Neural cell (in vitro differentiated cells): ENCODE measurements around the gene ENPP7.

Experiments used
- EP300 ChIP-seq: fragments of 450-650 bp; conservative IDR thresholded peaks from 2 replicates; pipeline ENCODE4 v1.6.1; 2014; ENCODE audit warnings: antibody characterized with exemption, mild to moderate bottlenecking, moderate library complexity; ENCODE audit not compliant: poor library complexity, severe bottlenecking
- EZH2 ChIP-seq: fragments of 200-600, 300-800 bp; shearing (Covaris generic), sonication (generic); IDR thresholded peaks from 2 replicates; pipeline ENCODE4 v1.6.1; 2014; ENCODE audit warnings: antibody characterized with exemption, low read length, borderline replicate concordance, mild to moderate bottlenecking; ENCODE audit not compliant: insufficient read depth, poor library complexity, severe bottlenecking
- POLR2AphosphoS5 ChIP-seq: IDR thresholded peaks from 2 replicates; pipeline ENCODE4 v1.6.1; 2012
- TF ChIP-seq, protein P1 (sequence below): IDR thresholded peaks from 2 replicates; pipeline ENCODE4 v1.6.1; 2012; ENCODE audit warnings: borderline replicate concordance
- TF ChIP-seq, protein P2 (sequence below): fragments of 450-650 bp; IDR thresholded peaks from 2 replicates; pipeline ENCODE4 v1.5.1; 2014; ENCODE audit warnings: antibody characterized with exemption, mild to moderate bottlenecking, moderate library complexity; ENCODE audit not compliant: poor library complexity, severe bottlenecking

DNA sequence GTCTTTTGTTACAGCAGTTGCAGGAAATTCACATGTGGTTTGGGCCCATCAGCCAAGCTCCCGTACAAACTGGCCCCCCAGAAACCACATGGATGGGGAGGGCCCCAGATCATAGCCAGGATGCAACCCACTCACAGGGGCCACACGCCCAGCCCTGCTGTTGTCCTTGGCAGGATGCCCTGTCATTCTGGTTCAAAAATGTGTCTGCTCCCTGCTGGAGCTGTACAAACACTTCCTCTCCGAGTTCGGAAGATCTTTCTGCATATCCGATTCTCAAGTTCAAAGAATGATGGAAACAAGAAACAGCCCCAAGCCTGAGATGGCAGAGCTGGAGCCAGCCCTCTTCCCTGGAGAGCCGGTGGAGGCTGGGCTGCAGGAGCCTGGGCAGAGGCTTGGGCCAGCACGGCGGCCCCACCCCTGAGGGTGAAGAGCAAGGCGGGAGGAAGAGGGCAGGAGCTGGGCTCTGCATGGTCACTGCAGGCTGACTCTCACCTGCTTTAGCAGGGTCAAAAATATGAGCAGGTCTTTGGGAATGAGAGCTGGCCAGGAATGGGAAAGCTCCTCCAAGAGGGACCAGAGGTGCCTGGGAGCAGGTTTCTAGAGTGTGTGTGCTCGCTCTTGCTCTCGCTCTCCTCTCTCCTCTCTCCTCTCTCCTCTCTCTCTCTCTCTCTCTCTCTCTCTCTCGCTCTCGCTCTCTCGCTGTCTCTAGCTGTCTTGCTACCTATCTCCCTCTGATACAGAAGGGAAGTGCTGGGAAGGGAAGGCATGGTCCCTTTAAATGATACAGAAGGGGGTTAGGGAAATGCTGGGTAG lies 34.7 kb upstream of the ENPP7 start:
- TF ChIP-seq, protein P1, sequence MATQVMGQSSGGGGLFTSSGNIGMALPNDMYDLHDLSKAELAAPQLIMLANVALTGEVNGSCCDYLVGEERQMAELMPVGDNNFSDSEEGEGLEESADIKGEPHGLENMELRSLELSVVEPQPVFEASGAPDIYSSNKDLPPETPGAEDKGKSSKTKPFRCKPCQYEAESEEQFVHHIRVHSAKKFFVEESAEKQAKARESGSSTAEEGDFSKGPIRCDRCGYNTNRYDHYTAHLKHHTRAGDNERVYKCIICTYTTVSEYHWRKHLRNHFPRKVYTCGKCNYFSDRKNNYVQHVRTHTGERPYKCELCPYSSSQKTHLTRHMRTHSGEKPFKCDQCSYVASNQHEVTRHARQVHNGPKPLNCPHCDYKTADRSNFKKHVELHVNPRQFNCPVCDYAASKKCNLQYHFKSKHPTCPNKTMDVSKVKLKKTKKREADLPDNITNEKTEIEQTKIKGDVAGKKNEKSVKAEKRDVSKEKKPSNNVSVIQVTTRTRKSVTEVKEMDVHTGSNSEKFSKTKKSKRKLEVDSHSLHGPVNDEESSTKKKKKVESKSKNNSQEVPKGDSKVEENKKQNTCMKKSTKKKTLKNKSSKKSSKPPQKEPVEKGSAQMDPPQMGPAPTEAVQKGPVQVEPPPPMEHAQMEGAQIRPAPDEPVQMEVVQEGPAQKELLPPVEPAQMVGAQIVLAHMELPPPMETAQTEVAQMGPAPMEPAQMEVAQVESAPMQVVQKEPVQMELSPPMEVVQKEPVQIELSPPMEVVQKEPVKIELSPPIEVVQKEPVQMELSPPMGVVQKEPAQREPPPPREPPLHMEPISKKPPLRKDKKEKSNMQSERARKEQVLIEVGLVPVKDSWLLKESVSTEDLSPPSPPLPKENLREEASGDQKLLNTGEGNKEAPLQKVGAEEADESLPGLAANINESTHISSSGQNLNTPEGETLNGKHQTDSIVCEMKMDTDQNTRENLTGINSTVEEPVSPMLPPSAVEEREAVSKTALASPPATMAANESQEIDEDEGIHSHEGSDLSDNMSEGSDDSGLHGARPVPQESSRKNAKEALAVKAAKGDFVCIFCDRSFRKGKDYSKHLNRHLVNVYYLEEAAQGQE: no peak
- TF ChIP-seq, protein P2, sequence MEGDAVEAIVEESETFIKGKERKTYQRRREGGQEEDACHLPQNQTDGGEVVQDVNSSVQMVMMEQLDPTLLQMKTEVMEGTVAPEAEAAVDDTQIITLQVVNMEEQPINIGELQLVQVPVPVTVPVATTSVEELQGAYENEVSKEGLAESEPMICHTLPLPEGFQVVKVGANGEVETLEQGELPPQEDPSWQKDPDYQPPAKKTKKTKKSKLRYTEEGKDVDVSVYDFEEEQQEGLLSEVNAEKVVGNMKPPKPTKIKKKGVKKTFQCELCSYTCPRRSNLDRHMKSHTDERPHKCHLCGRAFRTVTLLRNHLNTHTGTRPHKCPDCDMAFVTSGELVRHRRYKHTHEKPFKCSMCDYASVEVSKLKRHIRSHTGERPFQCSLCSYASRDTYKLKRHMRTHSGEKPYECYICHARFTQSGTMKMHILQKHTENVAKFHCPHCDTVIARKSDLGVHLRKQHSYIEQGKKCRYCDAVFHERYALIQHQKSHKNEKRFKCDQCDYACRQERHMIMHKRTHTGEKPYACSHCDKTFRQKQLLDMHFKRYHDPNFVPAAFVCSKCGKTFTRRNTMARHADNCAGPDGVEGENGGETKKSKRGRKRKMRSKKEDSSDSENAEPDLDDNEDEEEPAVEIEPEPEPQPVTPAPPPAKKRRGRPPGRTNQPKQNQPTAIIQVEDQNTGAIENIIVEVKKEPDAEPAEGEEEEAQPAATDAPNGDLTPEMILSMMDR: no peak
- no peak for TF ChIP-seq EZH2
- TF ChIP-seq POLR2AphosphoS5: no peak
- TF ChIP-seq EP300: no peak
